DMS53 treated with DMSO at 0.1 percent for 48 hours (cell line): Measurements from ENCODE around the gene PIGQ.

Experiments
- DNase-seq: peaks from one replicate; lab custom pipeline; 2025; ENCODE audit not compliant: unreplicated experiment; lab: John Stamatoyannopoulos, UW

Gene PIGQ

DNA sequence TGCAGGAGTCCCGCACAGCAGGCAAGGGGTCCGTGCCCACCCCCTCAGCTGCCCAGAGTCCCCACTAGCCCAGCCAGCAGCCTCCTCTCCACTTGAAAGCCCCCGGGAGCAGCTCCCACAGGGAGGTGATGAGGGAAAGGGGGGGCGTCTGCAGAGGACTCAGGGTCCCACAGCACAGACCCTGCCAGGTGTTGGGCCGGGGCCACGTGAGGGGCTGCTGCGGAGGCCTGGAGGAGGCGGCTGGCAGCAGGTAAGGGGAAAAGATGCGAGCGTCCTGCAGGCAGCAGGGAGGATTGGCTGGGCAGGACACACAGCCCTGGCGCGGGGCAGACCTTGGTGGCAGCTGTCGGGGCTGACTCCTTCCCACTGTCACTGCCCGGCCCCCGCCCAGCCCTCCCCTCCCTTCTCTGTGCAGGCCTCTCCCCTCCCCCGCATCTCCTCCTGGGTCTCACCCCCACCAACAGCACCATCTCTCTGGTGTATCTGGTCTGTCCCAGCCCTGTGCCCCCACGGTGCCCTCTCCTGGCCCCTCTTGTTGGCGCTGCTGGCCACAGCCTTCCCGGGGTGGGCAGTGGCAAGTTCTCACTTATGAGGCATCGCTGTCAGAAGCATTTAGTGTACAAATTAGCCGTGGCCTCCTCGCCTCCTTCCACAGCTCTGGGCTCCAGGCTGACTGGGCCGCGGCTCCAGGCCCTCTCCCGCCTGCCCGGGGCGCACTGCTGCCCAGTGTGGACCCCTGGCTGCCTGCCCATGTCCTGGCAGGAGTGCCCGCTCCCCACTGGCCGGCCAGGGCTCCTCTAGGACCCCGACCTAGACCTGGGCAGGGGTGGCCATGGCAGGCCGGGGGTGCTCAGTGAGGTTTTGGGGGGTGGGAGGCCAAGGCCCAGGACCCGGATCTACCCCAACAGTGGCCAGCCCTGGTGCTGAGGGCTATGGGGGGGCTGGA lies 14.0 kb upstream of the PIGQ start:
- no peak for DNase-seq

DNA sequence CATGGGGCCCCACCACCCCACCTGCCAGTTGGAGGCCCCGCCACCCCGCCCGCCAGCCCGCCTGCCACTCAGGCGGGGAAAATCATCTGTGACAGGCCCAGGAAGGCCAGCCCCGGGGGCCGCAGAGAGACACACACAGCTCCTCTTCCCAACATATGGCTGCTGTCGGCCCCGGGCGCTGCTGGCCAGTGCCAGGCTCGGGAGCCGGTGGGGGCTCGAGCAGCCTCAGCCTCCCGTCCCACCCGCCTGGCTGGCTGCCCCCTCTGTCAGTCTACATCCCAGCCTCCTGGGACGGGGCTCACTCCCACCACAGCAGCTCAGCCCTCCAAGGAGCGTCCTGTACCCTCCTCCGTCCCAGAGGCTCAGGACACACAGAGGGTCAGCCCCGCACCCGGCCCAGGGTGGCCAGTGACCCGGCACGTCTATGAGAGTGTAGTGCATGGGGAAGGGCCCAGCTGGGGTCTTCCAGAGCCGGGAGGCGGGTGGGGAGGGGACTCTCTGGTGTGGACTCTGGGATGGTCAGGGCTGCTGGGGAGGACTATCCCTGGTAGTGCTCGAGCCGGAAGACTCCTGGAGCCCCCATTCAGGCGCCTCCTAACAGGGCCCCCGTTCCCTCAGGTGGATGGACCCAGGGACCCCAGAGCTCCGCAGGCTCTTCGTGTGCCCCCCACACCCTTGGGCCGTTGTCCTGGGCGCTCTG lies 13.1 kb upstream of the PIGQ start:
- DNase-seq, result no peak

DNA sequence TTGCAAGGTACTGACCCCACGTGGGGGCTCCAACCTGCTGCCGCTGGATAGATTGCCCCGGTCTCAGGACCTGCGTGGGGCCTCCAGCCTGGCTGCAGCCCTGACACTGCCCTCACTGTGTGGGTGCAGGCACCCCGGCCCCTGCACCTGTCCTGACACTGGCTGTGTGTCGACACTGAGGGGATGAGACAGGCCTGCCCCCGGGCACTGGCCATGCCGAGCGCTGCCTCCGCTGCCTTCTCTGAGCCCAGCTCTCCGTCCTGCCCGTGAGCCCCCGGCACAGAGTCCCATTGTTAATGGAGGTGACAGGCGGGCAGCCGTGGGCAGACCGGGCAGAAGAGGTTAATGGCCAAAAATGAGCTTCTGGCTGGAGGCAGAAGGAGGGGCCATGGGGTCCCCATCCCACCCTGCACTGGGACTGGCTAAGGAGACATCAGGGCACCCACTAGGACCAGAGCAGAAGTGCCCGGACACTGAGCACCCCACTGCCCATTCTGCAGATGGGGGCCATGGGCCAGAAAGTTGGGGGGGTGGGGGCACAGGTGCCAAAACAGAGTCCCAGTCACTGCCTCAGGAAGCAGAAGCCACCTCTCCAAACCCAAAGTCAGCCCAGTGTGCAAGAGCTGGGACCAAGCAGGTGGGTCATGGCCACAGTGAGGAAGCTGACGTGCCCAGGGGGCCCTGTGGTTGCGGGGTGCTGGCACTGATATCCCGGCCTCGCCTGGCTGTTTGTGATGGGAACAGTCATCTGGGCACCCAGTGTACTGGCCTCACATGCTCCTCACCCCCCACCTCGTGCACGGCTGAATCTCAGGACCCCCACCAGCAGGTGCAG lies 12.1 kb upstream of the PIGQ start:
- no peak for DNase-seq

DNA sequence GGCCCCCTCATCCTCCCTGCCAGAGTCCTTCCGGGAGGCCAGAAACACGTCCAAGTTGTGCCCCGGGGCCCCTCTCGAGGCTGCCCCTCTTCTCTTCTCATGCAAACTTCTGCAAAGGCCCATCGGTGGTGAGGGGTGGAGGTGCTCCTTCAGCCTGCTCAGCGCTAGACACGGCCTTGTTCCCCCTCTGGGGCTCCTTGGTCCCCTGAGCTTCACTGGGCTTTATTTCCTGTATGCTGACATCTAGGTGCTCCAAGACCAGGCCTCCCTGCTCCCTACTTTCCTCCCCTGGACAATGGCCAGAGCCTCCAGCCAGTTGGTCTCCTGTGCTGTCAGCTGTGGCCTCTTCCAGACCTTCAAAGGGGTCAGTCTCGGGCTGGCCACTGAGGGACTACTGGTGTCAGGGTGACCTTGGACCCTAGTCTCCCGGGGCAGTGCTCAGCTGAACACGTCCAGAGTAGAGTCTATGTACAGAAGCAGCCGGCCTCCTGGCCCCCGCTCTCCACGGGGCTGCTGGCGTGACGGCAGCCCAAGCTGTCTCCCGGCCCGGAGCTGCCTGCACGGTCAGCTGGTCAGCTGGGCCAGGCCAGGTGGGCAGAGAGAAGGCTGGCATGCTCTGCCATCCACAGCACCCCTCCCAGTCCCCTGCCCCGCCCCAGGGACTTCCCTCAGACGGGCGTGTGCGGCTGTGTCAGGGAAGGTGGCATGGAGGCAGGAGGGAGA lies 11.3 kb upstream of the PIGQ start:
- no peak for DNase-seq

DNA sequence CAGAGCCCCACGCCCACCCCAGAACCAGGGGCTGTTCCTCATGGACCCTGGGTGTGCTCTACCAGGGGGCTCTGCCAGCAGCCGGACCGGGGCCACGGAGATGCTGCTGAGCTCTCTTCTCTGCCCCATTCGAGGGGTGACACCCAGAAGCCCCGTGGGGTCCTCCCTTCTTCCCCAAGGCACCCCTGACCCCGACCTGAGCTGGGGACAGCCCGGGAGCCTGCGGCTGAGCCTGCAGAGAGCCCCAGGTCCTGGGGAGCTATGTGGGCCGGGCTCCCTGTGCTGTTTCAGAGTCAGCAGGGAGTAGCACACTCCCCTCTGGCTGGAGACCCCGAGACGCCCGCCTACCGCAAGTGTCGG lies 10.8 kb upstream of the PIGQ start:
- DNase-seq, result no peak

DNA sequence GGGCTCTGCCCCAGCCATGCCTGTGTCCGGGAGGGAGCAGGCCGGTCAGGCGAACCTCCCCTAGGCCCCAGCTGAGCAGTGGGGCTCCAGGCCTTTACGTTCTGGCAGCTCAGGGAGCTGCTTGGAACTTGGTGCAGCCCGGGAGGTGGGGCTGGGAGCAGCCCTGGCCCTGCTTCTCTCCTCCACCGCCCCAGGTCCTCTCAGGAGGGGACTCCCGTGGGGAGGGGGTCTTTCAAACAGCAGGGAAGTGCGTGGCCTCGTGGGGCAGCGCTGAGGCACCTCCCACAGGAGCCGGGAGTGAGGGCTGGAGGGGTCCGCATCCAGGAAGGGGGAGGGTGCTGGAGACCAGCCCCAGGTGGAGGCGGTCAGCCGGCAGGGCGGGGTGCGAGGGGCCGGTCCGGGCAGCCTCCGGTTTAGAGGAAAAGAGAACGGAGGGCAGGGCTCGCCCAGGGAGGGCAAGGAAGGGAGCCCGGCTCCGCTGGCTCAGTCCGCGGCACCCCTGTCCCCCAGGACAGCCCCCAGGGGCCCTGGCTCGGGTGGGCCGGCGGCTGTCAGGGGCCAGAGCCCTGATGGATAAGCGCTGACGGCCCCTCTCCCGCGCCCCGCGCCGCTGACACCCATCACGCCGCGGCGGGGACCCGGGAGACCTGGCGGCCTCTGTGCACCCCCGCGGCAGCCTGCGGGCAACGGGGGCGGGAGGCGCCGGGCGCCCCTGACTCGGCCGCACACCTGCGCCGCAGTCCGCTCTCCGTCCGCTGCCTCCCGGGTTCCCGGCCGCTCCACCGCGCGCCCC lies 10.2 kb upstream of the PIGQ start:
- no peak for DNase-seq

DNA sequence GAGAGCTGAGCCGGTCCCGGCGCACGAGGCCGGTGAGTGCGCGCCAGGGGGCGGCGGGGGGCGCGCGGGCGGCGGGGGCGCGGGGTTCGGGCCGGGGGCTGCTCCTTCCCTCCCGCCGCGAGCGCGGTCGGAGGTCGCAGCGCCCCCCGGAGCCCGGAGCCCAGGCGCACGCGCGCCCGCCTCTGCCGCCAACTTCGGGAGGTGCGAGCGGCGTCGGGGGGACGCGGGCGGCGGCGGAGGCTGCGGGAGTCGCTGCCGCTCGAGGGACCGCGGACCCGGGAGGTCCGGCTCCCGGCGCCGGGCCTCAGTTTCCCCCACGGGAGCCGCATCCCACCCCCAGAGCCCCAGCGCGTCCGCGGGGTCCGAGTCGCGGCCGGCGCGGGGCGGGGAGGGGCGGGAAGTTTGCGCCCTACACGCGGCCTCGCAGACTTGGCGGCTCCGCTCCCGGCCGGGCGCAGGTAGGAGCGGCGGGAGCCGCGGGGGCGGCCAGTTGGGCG lies 9.5 kb upstream of the PIGQ start, which contains the start of gene PRR35:
Gene PRR35 (plus strand): TSS at position 191 of the 497 bp plus-strand sequence. CDS start 2,901 bp downstream, outside the sequence.
- no peak for DNase-seq

DNA sequence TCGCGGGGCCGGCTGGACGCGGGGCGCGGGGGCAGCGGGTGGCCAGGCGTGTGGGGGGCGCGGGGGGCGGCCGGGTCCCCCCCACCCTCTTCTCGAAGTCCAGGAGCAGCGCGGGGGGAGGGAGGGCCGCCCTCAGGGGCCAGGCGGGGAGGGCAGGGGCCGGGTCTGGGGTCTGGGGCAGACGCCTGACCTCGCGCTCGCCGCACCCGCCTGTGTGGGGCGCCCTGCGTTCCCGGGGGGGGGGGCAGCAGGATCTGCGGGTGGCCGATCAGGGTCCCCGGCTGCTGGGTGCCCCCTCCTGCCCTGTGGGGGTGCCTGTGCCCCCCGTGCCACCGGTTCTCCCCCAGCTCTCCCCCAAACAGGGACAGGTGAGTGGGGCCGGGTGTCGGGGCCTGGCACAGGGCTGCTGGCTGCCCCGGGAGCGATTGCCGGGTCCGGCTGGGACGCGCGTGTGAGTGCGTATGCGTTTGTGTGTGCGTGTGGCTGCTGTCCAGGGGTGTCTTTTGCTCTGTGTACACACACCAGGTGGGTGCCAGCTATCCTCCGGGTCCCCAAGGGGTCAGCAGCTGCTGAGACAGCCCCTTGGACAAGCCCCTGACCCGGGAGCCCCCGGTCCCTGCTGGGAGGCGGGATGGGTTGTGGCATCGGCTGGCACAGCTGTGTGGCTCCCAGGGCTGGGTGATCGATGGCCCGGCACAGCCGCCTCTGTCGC lies 8.9 kb upstream of the PIGQ start:
- no peak for DNase-seq

DNA sequence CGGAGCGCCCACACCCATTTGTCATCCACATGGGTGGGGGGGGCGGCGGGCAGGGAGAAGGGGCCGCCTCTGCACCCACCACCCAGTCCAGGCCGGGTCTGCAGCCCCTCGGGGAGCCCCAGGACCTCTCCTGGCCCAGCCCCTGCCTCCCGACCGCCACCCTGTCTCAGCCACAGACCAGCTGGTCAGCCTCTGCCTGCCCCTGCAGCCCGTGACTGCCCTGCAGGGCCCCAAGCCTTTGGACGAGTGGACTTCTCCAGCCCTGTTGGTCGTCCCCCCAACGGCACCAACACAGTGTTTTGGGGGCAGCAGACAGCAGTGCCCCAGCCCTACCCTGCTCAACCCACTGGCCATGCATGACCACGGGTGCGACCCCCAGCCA lies 8.4 kb upstream of the PIGQ start:
- DNase-seq, result no peak

DNA sequence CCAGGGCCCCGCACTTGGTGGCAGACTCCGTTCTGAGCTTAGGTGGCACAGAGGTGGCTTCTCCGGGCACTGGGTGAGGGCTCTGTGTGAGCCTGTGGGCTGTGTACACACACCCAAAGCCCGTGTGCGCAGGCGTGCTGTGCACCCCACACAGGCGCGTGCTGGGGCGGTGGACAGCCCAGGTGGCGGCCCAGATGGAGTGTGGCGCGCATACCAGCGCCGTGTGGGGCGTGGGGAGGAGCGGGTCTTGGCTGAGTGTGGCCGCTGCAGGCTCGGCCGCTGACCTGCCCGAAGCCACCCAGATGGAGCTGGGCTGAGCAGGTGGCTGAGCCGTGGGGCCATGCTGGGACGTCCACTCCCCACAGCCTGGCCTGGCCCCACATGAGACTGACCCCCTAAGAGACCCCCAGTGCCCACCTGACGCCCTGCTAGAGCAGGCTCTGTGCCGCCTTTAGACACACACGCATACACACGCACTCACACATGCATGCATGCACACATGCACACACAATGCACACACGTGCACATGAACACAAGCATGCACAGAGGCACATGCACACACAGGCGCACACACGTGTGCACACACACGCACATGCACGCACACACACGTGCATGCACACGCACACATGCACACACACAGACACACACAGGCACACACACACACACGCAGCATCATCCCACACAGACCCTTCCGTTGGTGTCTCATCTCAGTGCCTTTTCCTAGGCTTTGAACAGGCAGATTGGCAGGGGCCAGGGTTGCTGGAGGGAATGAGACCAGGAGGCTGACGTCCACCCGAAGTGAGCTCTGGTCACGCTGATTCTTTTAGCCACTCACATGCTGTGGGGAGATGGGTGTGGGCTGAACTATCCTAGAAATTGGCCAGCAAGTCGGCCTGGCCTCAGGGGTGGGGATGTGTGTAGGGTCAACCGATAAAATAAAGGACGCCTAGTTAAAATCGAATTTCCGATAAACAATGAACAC lies 7.5 kb upstream of the PIGQ start:
- DNase-seq, result no peak

DNA sequence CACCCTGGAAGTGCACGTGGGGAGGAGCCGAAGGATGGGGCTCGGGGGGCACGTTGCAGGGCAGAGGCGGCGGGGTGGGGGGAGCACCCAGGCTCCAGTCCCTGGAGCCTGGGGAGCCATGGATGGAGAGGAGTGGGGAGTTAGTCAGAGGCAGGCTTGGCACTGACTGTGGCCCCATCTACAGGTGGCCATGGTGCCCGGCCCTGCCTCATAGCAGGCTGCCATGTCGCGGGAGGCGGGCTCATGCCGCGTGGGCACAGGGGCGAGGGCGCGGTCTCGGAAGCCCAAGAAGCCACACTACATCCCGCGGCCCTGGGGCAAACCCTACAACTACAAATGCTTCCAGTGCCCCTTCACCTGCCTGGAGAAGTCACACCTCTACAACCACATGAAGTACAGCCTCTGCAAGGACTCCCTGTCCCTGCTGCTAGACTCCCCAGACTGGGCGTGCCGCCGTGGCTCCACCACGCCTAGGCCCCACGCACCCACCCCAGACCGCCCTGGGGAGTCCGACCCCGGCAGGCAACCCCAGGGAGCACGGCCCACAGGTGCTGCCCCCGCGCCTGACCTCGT lies 6.6 kb upstream of the PIGQ start:
- DNase-seq, result no peak

DNA sequence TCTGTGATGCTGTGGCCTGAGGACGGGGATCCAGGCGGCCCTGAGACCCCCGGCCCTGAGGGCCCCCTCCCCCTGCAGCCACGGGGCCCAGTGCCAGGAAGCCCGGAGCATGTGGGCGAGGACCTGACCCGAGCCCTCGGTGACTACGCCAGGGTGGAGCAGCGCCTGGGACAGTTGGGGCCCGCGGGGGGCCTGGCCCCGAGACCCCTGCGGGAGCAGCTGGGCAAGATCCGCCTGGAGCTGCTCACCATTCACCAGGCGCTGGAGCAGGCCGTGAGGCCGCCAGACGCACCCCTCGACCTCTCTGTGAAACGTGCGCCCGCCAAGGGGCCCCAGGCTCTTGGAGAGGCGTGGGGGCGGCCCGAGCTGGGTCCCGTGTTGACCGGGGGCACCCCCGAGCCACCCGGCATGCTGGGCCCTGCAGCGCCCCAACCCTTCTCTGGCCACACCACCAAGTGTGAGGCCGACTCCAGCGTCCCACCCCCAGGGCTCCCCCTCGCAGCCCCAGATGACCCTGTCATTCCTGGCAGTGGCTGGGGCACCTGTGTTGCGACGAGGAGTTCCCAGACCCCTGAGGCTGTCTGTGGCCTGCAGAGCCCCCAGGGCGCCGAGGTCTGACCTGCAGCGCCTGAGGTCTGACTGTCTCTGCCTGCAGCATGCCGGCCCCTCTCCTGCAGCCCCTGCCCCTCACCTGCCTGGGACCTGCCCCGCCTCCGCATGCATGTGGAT lies 4.9 kb upstream of the PIGQ start:
- DNase-seq, result no peak

DNA sequence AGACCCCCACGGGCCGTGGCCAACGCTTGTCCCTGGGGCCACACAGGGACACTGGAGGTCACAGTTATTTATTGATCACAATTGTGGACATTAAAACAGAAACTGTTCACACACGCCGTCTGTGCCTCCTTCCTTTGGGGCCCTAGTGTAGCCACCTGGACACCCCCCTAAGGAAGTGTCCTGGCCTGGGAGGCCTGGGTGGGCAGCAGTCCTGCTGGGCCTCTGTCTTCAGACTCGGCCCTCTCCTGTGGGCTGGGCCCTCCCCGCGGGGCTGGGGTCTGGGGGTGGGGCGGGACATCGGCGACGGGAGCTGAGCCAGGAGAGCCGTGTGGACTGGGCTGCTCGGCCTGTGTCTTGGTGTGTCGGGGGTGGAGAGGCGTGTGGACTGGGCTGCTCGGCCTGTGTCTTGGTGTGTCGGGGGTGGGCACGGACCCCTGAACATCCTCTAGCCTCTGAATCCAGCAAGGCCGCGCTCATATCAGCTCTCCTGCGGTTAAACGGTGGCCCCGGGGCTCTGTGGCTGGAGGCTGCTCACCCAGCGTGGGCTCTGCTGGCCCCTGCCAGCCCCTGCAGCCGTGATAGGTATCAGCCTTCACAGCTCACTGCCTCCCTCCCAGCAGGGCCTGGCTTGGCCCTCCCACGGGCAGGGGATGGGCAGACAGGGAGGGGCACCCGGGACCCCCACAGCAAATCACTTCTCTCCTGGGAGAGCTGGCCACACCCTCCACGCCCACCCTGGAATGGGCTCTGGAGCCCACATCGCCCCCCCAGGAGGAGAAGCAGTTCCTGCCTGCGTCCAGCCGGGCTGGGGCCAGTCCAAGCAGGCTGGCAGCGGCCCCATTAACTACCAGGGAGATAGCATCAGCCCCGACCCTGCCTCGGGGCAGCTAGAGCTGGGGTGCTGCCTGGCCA lies 4.1 kb upstream of the PIGQ start:
- no peak for DNase-seq

DNA sequence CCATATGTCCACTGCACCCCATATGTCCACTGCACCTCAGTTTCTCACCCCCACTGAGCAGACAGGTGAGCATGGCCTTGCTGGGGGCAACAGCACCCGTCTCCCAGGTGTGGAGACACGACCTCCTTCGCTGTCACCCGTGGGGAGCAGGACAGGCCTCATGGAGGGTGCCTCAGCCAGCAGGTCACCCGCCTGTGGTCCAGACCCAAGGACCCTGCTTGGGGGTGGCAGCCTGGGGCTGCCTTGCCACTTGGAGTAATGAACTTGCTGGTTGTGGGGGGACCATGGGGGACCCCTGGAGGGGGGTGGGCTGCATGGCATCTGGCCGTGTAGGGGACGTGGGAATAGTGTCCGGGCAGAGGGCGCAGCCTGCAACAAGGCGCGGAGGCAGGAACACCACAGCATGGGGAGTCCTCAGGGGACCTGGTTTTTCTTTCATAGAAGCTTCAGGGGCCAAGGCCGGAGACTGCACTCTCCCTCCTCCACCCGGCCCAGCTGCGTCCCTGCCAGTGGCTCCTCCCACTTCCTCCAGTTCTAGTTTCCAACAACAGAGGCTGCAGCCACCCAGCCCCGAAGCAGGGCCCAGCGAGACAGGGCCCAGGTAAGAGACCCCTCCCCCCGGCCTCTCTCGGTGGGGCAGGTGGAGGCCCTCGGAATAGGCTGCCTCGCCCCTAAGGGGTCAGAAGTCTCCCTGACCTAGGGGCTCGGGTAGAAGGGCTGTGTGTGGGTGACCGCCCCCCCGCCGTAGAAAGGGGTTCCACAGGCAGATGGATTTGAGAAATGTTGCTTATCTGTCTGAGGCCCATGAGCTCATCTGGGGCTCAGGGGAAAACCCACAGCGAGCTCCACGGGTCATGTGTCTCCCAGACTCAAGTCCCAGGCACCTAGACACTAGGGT lies 3.0 kb upstream of the PIGQ start, which contains the start of gene NHLRC4:
Gene NHLRC4 (plus strand): TSS at position 531 of the 898 bp plus-strand sequence. CDS start 1,043 bp downstream, outside the sequence.
- DNase-seq, result peak; percentile 41
